IMR-90 (cell line): Measurements from ENCODE around the gene LIG1.

Experiments used
- CTCF ChIP-seq: conservative IDR thresholded peaks from 2 replicates; pipeline ENCODE4 v1.5.1; 2012; ENCODE audit warnings: mild to moderate bottlenecking, low read depth, low read length, improper control_type of control experiment
- ELK1 ChIP-seq: fragments of 150-350 bp; IDR thresholded peaks from 2 replicates; pipeline ENCODE4 v1.6.1; 2016; ENCODE audit warnings: low read depth, mild to moderate bottlenecking, low read length, moderate library complexity, borderline replicate concordance
- MXI1 ChIP-seq: IDR thresholded peaks from 2 replicates; pipeline ENCODE4 v1.6.1; 2012; ENCODE audit warnings: low read depth, mild to moderate bottlenecking, low read length, moderate library complexity, borderline replicate concordance
- POLR2A ChIP-seq: IDR thresholded peaks from 2 replicates; pipeline ENCODE4 v1.6.1; 2012; ENCODE audit warnings: mild to moderate bottlenecking, low read depth, low read length
- RCOR1 ChIP-seq: IDR thresholded peaks from 2 replicates; pipeline ENCODE4 v1.6.1; 2012; ENCODE audit warnings: mild to moderate bottlenecking, low read length, improper control_type of control experiment; ENCODE audit not compliant: insufficient replicate concordance
- SMC3 ChIP-seq: fragments of 150-350 bp; IDR thresholded peaks from 2 replicates; pipeline ENCODE4 v1.6.1; 2016; ENCODE audit warnings: low read depth, mild to moderate bottlenecking, antibody characterized with exemption, low read length, moderate library complexity

GRCh38 chr19:48103922-48104321, 66.2 kb downstream of the LIG1 start:
- TF ChIP-seq CTCF (no peak), POLR2A (no peak), RCOR1 (no peak), ELK1 (no peak), SMC3 (no peak), MXI1 (no peak)
